DLD1 (cell line): ENCODE measurements around the gene KRTAP10-9.
"Not testable (repeated sequence)": the region's sequence is repeated elsewhere in the genome, so short reads cannot be mapped to it uniquely, and the experiment has no call there.

Experiments used
- in situ Hi-C: cut with HindIII; loops from 2 replicates; pipeline ENCODE4 v1.10.0; 2017; ENCODE audit warnings: low sequenced_read_pairs

The KRTAP10-9 gene

GRCh38 chr21:44614961-44615391 is 11.9 kb upstream of the KRTAP10-9 start:
- in situ Hi-C loops: no loop called here

DNA sequence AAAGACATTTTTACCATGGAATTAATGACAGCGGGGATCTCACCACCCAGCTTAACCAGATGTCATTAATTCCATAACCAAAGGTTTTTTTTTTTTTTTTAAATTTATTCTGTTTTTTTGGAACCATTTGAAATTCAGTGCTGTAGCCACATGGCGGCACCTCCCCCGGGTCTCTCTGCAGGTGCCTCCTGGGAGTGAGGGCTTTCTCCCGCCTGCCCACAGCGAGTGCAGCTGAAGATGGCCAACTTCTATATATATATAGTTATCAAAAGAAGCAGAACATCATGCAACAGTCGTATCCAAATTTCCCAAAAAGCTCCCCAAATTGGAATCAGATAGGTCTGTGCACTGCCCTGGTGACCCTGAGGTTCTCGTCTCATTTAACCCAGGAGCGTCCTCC is 11.4 kb upstream of the KRTAP10-9 start:
- in situ Hi-C loops: no loop called here

- in situ Hi-C loops: no loop called here
These were observed 10.8 kb upstream of the KRTAP10-9 start for GRCh38 chr21:44615911-44616590.

GRCh38 chr21:44616591-44616926 is 10.3 kb upstream of the KRTAP10-9 start:
- in situ Hi-C loops: no loop called here

DNA sequence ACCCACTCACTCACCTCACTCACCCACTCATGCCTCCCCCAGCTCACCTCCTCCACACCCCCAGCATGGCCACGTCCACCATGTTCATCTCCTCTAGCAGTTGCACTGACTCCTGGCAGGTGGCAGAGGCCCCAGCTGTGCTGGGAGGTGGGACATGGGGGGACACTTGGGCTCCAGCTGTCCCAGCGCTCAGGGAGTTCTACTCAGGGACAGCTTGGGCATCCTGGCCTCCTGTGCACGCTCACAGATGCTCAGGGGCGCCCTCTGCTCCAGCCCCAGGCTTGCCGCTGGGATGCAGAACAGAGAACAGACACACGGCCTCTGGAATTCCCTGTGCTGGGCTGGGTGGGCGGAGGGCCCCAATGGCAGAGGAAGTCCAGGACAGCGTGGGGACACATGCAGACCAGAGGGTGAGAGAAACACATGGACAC is 9.8 kb upstream of the KRTAP10-9 start:
- in situ Hi-C loops: no loop called here

DNA sequence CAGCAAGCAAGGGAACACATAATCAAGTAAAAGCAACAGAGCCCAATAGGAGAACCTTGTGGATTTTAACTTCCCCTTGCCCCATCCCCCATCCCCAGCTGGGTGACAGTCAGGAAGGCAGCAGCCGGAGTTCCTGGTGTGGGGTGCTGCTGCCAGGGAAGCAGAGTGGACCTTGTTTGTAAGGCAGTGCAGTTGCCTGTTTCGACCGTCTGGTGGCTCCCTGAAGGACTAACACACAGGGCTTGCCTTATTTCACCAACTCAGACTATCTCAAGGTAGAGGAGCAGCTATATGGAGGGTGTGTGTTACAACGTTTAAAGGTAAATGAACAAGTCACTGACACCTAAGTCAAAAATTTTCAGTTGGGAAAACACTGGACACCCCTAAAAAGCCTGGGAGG is 8.4 kb upstream of the KRTAP10-9 start:
- in situ Hi-C loops: no loop called here

DNA sequence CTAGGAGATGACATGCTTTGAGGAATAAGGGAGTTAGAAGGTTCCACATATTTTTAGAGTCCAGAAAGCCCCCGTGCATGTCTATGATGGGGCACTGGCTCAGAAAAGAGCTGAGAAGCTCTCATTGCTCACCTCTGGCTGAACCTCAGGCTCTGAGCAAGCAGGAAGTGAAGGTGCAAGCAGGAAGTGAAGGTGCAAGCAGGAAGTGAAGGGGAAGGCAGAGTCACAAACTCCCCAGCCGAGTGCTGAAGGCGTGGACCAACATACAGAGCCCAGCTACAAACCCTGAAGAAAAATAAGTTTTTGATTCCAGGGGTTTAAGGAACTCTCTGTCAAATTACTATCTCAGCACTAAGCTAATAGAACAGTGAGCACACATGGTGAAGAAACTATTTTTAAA is 8.0 kb upstream of the KRTAP10-9 start:
- in situ Hi-C loops: no loop called here

GRCh38 chr21:44619886-44620285 is 7.0 kb upstream of the KRTAP10-9 start:
- in situ Hi-C loops: no loop called here

DNA sequence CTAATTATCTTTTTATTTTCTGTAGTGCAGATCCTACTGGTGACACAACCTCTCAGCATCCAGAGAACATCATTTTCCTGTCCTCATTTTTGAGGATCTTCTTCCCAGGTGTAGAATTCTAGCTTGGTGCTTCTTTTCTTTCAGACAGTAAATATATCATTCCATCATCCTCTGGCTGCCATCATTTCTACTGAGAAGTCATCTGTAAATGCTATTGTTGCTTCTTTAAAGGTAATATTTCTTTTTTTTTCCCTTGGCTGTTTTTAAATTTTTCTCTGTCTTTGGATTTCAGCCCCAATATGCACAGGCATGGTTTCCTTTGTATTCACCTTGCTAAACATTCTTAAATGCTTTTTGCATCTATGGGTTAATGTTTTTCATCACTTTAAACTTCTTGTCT is 3.3 kb upstream of the KRTAP10-9 start:
- in situ Hi-C loops: no loop called here

- in situ Hi-C loops: no loop called here
These were observed 1.1 kb upstream of the KRTAP10-9 start for GRCh38 chr21:44625756-44626155.

DNA sequence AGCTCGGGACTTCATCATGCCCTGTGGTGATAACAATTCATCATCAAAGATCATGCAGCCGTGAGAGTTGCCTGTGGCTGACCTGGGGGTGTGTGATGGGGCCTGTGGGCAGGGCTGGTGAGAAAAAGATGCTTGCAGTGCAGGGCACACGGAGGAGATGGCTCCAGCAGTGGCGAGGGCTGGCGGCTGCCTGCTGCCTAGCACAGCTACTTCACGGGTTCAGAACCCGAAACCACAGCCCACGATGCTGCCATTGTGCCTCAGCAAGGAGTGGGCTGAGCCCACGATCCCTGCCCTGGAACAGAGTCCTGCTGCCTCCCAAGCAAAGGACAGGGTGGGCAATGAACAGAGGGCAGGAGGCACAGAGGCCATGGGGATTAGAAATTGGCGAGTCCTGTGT is 631 bp upstream of the KRTAP10-9 start:
- in situ Hi-C loops: no loop called here

- in situ Hi-C loops: not testable (repeated sequence)
These were observed 409 bp downstream of the KRTAP10-9 start for GRCh38 chr21:44627181-44627822.

- in situ Hi-C loops: not testable (repeated sequence)
These were observed 939 bp downstream of the KRTAP10-9 start for GRCh38 chr21:44627831-44628233.

DNA sequence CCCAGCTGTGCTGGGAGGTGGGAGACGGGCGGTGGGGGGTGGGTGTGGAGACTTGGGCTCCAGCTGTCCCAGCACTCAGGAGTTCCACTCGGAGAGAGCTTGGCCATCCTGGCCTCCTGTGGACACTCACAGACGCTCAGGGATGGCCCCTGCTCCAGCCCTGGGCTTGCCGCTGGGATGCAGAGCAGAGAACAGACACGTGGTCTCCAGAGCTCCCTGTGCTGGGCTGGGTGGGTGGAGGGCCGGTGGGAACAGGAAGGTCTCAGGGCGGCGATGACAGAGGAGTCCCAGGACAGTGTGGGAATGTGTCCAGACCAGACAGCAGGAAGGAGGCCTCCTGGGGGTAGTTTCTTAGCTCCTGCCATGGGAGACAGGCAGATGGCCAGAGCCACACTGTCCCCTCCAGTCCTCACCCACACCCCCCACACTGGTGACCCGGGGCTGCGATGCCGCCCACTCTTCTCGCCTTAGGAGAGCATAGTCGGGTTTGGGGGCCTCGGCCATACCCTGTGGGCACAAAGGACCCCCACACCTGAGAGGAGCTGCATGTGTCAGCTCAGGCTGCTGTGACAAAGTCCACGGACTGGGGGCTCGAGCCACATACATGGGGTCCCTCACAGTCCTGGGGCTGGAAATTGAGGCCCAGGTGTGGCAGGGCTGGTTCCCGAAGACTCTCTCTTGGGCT is 2.0 kb downstream of the KRTAP10-9 start:
- in situ Hi-C loops: no loop called here

DNA sequence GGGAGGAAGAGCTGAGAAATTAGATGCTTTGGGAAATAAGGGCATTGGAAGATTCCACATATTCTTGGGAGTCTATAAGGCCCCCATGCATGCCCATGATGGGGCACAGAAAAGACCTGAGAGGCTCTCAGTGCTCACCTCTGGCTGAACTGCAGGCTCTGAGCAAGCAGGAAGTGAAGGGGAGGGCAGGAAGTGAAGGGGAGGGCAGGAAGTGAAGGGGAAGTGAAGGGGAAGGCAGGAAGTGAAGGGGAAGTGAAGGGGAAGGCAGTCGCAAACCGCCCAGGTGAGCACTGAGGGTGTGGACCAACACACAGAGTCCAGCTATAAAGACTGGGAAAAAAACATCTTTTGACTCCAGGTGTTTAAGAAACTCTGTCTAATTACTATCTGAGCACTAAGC is 3.5 kb downstream of the KRTAP10-9 start:
- in situ Hi-C loops: no loop called here

DNA sequence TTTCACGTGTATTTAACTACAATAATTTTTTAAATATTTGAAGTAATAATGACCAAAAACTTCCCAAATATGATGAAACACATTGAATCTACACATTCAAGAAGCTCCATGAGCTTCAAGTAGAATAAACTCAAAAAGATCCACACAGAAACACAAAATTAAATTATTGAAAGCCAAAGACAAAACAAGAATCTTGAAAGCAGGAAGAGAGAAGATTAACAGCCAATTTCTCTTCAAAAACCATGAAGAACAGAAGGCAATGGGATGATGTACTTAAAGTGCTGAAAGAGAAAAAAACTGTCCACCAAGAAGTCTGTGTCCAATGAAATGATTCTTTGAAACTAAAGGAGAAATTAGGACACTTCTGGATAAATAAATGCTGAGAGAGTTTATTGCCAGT is 5.2 kb downstream of the KRTAP10-9 start:
- in situ Hi-C loops: no loop called here

- in situ Hi-C loops: no loop called here
These were observed 9.5 kb downstream of the KRTAP10-9 start for GRCh38 chr21:44636209-44637017.

DNA sequence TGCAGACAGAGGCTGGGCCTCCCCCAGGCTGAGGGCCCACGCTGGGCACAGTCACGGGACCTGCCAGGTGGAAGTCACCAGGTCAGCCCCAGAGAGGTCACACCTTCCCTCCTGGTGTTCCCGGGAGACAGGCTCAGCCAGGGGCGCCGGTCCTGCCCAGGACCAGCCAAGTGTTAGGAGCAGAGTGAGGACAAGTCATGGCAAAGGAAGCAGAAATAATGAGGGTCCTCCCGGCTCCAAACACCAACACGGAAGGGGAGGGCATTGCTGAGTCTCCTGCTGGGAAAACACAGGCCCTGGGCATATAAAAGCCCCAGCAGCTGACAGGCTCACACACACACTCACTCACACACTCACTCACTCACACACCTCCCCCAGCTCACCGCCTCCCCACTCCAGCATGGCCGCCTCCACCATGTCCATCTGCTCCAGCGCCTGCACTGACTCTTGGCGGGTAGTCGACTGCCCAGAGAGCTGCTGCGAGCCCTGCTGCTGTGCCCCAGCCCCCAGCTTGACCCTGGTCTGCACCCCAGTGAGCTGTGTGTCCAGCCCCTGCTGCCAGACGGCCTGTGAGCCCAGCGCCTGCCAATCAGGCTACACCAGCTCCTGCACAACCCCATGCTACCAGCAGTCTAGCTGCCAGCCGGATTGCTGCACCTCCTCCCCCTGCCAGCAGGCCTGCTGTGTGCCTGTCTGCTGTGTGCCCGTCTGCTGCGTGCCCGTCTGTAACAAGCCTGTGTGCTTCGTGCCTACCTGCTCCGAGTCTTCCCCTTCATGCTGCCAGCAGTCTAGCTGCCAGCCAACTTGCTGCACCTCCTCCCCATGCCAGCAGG is 10.3 kb downstream of the KRTAP10-9 start, which contains the start of gene KRTAP10-10:
Gene KRTAP10-10 (plus strand): TSS at position 339 of the 833 bp plus-strand sequence. CDS start 62 bp downstream, at position 401.
- in situ Hi-C loops: no loop called here

DNA sequence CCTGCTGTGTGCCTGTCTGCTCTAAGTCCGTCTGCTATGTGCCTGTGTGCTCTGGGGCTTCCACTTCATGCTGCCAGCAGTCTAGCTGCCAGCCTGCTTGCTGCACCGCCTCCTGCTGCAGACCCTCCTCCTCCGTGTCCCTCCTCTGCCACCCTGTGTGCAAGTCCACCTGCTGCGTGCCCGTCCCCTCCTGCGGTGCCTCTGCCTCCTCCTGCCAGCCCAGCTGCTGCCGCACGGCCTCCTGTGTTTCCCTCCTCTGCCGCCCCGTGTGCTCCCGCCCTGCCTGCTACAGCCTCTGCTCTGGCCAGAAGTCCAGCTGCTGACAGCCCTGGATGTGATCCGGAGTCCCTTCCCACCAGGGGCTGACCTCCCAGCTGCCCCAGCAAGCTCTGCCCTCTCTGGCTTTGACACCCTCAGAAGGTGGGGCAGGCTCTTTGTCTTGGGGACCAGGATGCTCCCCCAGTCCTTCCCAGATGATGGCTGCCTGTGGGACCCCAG is 11.0 kb downstream of the KRTAP10-9 start:
- in situ Hi-C loops: not testable (repeated sequence)
